ENCODE results near the gene FYB2.

The FYB2 gene, protein sequence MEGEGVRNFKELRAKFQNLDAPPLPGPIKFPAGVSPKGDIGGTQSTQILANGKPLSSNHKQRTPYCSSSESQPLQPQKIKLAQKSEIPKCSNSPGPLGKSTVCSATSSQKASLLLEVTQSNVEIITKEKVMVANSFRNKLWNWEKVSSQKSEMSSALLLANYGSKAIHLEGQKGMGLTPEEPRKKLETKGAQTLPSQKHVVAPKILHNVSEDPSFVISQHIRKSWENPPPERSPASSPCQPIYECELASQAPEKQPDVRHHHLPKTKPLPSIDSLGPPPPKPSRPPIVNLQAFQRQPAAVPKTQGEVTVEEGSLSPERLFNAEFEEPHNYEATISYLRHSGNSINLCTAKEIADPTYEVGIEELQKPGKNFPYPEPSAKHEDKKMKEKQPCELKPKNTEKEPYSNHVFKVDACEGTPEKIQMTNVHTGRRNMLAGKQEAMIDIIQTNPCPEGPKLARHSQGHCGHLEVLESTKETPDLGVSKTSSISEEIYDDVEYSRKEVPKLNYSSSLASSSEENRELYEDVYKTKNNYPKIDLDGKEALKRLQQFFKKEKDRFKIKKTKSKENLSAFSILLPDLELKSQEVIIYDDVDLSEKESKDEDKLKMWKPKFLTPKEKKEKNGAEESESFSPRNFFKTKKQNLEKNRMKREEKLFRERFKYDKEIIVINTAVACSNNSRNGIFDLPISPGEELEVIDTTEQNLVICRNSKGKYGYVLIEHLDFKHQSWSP

DNA sequence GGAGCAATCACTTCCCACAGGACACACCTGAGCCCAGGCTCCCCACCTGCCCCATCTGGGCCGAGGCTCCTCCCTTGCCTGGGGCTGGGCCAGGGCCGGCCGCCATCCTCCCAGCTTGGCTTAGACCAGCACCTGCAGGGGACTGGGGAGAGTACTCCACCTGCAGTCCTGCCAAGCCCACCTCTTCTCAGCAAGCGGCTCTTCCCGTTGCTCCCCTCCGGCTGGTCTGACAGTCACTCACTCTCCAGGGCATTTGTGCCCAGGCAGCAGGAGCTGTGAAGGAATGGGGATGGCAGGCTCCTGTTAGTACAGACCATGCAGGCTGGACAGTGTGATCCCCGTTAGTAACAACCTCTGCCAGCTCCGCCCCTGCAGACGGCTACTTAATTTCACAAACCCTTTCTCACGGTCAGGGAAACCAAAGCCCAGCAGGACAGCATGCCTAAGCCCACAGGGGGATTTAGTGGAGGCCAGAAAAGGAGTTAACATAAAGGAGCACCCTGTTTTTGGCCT lies at the start of gene FYB2:
TSS of gene FYB2 (minus strand) at position 18 of the 513 bp plus-strand sequence. CDS start 114 bp downstream, outside the sequence.
- DNase-seq, result no peak

DNA sequence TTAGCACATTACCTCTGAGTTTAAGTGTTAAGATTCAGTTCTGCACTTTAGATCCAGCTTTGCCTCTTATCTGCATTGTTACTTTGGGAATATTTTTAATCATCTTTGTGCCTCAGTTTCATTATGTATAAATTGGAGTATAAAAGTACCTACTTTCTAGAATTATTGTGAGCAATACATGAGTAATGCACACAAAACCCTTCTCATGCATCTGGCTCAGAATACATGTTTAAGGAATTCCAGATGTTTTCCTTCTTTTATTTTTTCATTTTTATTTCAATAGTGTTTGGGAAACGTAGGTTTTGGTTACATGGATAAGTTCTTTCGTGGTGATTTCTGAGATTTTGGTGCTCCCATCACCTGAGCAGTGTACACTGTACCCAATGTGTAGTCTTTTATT lies 49.6 kb upstream of the FYB2 start:
- no peak for DNase-seq

DNA sequence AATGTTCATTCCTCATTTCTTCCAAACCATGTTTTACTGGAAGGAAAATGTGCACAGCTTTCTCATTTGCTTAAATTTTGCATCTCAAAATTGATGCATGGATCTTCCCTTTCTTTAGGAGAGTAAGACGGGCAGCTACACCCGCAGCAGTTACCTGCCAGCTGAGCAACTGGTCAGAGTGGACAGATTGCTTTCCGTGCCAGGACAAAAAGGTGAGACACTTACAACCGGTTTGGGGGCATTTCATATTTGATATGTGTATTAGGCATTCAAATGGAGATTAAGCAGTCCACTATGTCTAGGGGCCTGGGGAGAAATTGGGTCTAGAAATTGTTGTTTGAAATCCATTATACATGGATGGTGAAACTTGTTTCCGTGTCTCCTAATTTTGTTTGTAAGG lies 48.3 kb upstream of the FYB2 start:
- DNase-seq, result no peak

DNA sequence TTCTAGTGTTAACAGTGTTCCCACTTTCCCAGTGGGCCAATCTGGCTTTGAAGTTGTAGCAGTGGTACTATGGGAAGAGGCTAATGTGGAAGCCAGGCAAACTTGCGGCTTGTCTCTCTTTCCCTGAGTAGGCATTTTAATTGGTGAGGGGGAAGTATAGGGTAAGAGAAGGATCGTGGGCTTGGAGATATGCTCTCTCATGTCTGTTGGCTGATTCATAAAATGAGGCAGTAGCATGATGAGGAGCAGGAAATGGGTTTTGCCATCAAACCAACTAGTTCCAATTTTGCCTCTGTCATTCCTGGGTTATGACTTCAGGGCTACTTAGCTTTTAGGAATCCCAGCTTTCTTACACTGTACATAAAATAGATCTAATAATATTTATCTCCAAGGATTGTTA lies 47.5 kb upstream of the FYB2 start:
- no peak for DNase-seq

DNA sequence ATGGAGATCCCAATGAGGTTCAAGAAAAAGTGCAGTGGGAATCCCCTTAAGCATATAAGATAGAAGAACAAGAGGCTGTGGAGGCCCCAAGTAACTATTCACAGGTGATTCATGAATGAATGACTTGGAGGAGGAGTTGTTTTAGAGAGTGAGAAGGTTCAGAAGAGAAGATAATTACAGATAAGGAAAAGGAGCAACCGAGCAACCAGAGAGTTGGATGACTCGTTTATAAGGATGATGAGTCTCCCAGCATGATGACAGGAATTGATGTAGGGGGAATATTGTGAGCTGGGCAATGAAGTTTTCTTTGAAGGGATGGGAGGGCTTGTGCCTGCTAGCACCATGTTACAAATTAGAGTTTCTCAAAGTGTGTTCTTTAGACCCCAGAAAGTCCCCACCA lies 45.2 kb upstream of the FYB2 start:
- no peak for DNase-seq

DNA sequence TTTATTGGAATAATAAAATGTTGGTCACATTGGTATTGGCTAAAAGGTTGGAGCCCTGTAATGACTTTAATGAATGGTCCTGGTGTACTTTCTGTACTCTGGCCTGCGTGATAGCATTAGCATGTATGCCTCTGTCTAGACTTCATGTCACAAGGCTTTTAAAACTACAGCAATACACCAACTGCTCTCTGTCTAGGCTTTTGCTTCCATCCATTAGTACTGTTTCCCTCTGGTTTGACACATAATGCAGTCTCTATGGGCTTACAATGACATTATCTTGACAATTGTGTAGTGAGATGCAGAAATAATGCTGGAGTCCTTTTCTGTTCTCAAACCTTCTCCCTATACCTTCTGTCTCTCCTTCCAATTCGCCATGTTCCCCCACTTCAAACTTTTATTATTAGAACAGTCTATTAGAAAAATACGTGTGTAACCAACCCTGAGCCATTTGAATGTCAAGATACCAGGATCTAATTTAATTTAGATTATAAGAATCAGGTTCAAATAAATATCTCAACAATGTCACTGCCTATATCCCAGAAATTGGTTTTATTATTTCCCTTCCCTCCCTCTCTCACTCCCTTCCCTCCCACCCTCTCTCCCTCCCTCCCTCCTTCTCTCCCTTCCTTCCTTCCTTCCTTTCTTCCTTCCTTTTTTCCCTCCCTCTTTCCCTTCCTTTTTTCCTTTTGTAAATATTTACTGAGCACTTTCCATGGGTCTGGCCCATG lies 44.2 kb upstream of the FYB2 start:
- DNase-seq, result no peak

DNA sequence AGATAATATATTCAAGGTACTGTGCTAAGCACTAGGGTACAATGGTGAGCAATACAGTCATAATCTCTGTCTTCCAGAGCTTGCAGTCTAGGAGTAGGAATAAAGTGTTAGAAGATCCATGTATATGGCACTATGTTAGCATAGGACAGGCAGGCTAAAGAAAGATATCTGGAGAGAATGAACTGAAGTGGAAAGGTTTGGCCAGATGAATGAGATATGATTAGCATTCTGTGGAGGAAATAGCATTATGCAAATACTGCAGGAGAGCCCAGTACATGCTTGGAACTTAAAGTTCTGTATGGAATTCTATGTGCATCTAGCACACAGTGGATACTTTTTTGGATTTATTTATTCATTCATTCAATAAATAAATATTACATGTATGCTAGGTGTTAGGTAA lies 40.1 kb upstream of the FYB2 start:
- DNase-seq, result no peak

DNA sequence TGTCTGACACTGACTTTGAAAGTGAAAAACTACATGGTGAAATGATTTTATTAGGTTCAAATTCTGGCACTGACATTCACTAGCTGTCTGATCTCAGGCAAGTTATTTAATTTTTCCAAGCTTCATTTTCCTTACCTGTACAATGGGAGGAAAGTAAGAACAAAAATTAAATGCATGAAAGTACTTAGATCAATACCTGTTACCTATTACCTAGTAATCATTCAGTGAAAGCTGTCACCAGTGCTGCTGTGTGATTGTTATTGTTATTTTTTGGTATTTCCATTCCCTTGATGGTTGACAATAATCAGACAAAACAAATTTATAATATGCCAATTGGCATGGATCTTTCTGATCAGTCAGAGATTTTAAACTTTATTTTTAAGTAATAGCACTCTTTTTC lies 37.0 kb upstream of the FYB2 start:
- no peak for DNase-seq

DNA sequence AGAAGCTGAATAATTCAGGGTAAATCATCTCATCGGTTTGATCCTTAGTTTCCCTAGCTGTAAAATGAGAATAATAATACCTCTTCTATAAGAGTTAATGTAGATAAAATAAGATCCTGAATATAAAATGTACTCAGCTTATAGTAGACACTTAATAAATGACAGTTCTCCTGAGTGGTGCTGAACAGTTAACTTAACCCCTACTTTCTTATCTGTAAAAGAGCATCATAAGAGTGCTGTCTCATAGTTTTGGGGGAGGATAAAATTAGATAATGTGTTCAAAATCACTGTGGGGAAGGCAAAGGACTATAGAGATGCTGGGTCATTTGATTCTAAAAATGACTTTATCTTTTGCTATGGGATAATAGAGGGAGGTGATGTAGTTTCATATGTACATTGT lies 36.0 kb upstream of the FYB2 start:
- DNase-seq, result no peak

DNA sequence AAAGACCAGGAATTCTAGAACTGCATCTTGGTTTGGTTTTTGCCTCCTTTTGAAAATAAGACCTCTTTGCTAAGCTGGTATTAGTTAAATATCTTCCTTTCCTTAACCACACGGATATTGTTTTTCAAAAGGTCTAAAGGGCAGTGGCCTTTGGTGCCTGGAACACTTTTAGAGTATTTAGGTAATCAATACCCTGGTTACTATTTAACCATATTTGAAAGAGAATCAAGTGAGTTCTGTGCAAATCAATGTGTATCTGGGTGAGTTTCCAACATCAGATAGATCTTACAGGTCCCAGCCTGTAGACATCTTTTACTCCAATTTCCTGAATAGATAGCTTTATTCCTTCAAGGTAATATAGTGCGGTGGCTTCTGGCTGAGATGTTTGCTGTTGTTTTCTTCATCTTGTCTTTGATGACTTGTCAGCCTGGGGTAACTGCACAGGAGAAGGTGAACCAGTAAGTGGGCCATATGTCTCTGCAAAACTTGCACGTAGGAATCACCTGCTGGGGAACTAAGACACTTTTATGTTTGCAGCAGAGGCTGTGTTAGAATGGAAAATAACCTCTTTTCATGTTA lies 35.4 kb upstream of the FYB2 start, which contains the start of gene C8A:
TSS of gene C8A (plus strand) at position 277 of the 579 bp plus-strand sequence. CDS start at position 382, 105 bp downstream.
- no peak for DNase-seq

DNA sequence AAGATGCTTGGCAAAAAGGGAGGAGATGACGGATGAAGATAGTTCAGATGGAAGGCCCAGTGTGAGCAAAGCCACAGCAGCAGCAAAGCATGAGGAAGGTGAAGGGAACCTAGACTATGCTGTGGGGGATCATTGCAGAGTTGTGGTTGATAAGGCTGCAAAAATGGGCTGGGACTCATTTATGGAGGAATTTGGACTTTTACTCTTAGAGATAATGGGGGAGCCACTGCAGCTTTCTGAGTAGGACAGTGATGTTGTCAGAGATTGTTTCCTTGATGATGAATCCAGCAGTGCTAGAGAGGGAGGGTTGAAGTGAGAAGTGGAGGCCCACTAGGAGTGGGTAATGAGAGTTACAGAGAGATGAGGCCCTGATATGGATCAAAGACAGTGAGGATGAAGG lies 33.3 kb upstream of the FYB2 start:
- no peak for DNase-seq

DNA sequence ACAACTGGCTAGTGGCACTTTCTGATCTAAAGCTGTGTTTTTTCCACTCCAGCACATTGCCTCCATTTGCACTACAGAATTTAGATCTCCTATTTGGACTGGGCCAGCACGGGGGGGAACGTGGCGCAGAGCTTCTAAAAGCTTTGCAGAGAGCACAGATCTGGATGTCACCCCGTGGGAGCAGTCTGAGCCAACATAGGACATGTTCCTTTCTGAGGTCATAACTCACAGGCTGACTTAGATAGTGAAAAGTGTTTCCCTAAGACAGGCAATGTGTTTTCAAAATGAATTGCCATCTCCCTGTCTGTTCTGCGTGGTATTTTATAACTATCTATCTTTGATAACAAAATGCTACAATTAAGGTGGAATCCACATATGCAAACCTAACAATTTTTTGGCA lies 31.7 kb upstream of the FYB2 start:
- no peak for DNase-seq

DNA sequence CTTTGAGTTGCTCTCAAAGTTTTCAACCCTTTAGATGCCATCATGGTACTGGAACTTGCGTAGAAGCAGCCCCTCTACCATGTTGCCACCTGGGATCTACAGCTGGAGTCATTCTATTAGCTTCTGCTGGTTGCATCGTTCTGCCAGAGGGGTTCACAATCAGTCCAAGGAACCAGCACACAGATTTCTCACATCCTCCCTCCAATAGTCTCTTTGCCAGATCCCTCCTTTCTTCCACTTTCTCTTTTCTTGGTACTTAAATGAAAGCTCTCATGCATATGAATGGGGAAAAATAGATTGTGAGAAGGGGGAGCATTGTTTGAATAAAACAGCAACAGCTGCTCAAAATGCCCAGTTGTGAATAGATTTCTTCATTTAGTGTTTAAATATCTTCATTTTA lies 31.2 kb upstream of the FYB2 start:
- no peak for DNase-seq

DNA sequence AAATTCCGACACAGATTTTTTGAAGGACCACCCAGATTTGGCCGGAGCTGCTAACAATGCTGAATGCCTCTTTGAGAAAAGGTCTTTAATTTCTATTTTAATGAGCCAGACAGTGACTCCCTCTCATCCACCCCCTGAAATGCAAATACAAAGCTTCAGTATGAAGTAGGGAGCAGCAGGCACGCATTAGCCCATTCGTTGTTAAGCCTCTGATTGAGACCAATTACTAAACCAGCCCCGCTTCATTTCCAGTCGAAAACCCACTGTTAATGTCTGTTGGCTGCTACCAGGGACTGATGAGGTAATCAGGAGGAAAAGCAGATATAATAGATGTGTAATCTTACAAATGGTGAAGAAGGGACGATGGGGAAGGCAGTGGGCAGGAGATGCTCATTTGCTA lies 30.5 kb upstream of the FYB2 start:
- DNase-seq, result no peak

DNA sequence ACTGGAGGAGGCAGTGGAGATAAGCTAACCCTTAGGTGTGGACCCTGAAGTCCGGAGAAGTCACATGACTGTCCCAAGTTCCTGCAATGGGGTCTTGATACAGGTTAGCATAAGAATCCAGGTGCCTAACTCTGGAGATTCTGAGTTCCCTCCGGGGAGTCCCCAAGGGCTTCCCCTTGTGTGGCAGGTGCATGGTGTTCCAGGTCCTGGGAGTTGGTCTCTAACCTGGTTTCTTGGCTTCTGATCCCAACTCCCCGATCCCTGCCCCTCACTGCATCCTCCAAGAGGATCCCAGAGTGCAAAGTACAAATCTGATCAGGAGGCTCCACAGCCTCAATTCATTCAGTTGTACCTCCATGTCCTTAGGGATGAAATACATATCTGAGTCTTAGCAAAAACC lies 26.1 kb upstream of the FYB2 start:
- DNase-seq, result no peak

DNA sequence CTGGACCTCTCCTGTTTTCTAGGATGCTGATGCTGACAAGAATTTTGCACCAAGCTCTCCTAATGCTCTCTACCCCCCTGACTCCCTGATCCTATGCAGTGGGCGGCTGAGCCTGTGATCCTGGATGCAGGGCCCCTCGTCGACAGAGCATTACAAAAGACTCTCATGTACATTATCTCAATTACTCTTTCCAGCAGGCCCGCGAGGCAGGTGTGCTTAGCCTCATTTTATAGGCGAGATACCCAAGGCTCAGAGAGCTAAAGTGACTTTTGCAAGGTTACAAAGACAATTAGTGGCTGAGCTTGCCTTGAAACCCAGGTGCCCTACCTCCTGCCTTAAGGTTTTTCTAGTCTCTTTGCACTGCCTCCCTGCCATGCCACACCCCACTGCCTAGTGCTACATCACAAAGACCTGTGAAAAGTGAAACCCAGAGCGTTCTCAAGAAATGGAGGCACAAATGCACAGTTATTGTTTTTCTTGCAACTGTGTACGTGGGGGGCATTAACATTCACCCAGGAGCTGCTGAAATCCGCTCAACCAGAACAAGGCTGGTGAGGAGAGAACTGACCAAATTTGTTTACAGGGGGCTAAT lies 25.4 kb upstream of the FYB2 start:
- no peak for DNase-seq

DNA sequence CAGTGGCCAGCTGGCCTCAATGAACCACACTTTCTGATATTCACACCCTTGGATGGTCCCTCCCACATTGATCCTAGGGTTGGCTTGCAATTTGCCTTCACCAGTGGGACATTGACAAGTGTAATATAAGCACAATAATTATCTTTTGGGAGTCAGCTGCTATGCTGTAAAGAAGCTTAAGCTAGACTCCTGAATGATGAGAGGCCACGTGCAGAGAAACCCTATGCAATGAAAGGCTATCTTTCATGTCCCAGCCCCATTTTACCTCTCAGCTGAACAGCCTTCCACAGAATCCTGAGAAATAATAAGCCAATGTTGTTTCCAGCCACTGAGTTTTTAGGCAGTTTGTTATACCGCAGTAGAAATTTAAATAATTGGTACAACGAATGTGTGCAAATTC lies 24.3 kb upstream of the FYB2 start:
- DNase-seq, result no peak

DNA sequence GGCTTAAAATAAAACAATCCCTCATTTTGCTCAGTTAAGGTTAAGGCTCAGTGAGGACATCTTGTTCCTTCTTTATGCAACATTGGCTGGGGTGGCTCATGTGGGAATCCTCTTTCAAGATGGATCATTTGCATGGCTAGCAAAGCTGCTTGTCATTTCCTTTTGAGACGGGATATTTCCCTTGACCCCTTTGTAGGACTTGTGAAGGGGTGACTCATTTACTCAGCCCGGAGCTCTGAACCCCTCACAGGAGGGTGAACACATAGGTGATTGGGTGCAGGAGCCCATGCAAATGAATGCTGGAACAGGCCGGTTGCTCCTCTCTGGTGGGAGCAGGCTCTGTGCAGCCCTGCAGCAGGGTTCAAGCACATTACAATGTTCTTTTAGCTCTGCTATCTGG lies 19.6 kb upstream of the FYB2 start:
- DNase-seq, result no peak

DNA sequence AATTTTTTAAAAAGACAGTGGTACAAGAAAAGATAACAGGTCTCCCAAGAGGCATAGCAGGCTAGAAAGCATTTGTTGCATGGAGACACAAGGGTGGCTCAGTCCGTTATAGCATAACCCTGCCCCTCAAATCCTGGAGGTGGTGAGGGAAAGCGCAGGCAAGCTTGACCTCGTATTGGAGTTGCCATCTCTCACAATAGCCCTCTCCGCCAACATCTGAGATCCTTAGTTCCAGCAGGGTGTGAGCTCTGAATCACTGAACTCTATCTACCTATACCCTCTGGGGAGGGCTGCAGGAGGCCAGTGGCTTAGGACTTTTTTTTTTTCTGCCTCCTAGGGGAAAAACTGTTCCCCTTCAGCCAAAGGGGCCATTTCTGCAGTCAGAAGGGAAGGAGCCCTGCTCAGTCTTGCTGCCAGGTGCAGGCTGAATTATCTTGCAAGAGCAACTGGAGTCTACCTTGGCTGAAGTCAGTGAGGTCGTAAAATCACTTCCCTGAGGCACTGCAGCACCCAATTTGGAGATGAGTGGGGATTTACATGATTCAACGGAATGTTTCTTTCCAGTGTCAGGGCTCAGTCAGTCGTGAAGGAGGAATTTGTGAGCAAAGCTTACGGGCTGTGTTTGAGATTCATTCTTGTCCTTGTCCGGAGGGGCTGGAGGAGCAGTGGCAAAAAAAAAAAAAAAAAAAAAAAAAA lies 18.2 kb upstream of the FYB2 start:
- no peak for DNase-seq

DNA sequence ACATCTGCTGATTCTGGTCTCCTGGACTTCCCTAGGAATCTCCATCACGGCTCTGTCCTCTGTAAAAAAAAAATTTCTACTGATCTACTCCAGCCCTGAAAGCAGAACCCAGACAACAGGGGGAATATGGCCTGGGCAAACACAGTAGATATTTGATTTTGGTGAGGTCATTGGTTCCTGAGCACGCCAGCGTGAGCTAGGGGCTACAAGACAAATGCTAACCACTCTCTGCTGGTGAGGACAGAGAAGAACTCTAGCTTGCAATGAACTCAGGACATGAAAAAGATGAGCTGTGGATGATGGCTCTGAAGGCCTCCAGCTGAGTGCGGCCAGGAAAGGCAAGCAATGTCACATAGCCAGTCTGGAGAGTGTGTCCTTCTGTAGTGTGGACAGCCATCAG lies 17.2 kb upstream of the FYB2 start:
- DNase-seq, result no peak

DNA sequence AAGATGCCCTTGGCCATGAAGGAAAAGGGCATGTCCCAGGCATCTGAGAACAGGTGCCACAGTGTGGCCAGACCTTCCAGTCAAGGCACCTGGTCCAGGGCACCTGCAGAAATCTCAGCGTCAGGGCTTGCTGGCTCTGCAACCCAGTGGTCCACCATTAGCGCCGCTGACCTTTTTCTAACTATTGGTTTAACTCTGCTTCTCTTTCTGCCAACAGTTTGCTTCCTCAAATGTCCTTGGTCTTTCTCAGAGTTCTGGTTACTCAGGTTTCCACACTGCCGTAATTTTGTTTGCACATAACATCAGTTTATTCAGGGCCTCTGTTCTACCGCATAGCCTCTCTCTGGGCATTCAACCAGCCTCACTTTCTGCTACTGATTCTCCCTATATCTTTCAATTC lies 16.5 kb upstream of the FYB2 start:
- no peak for DNase-seq
